ENCODE data around the gene CIAO2A.
"Not testable (repeated sequence)": the region's sequence is repeated elsewhere in the genome, so short reads cannot be mapped to it uniquely, and the experiment has no call there.

Gene CIAO2A

GRCh38 chr15:64093627-64094417 lies at the start of gene CIAO2A:
Gene CIAO2A, minus strand, starts transcription at chr15:64093838. Its CDS starts 70 bp downstream, at chr15:64093768.
- peak; percentile 42 to 93 for DNase-seq

- DNase-seq, result no peak
Measured at GRCh38 chr15:64143276-64143675, 49.6 kb upstream of the CIAO2A start.

- no peak for DNase-seq
Measured at GRCh38 chr15:64141798-64142512, 48.3 kb upstream of the CIAO2A start.

GRCh38 chr15:64138331-64138941 lies 44.8 kb upstream of the CIAO2A start:
- no peak for DNase-seq

GRCh38 chr15:64137226-64137833 lies 43.7 kb upstream of the CIAO2A start:
- no peak for DNase-seq

GRCh38 chr15:64136347-64136746 lies 42.7 kb upstream of the CIAO2A start:
- no peak for DNase-seq

GRCh38 chr15:64134345-64134829 lies 40.7 kb upstream of the CIAO2A start:
- no peak for DNase-seq

- DNase-seq, result no peak
Measured at GRCh38 chr15:64133623-64134344, 40.1 kb upstream of the CIAO2A start.

- no peak for DNase-seq
Measured at GRCh38 chr15:64132217-64132616, 38.6 kb upstream of the CIAO2A start.

GRCh38 chr15:64131547-64131946 lies 37.9 kb upstream of the CIAO2A start:
- DNase-seq, result no peak

GRCh38 chr15:64130159-64130558 lies 36.5 kb upstream of the CIAO2A start:
- DNase-seq, result no peak

GRCh38 chr15:64127521-64128270 lies 34.1 kb upstream of the CIAO2A start:
- no peak for DNase-seq

- no peak for DNase-seq
Measured at GRCh38 chr15:64125978-64126377, 32.3 kb upstream of the CIAO2A start.

- DNase-seq, result no peak
Measured at GRCh38 chr15:64122936-64123351, 29.3 kb upstream of the CIAO2A start.

- no peak for DNase-seq
Measured at GRCh38 chr15:64122444-64122843, 28.8 kb upstream of the CIAO2A start.

GRCh38 chr15:64121614-64122013 lies 28.0 kb upstream of the CIAO2A start:
- DNase-seq, result no peak

- not testable (repeated sequence) for DNase-seq
Measured at GRCh38 chr15:64120322-64120721, 26.7 kb upstream of the CIAO2A start.

- no peak for DNase-seq
Measured at GRCh38 chr15:64117759-64118487, 24.3 kb upstream of the CIAO2A start.

GRCh38 chr15:64112904-64113303 lies 19.3 kb upstream of the CIAO2A start:
- DNase-seq, result no peak

- no peak for DNase-seq
Measured at GRCh38 chr15:64112073-64112772, 18.6 kb upstream of the CIAO2A start.
